HT-29 (cell line): ENCODE data around the gene PCYT1B. TPM values are rescaled to one million over a fixed set of nuclear protein-coding genes. Genes with fewer than 3 reads are reported as not detected.

Source experiments
- DNase-seq: peaks from one replicate; pipeline ENCODE4 v3.0.0-alpha.2; 2015; ENCODE audit warnings: low spot score
- small RNA-seq: library from RNA; depleted of rRNA; stranded (forward); fragments of <200 nt; gene quantifications from one replicate; pipeline ENCODE3, GENCODE V24; 2014
- total RNA-seq: library from RNA; depleted of rRNA; stranded (reverse); fragments of >200 nt; shearing (Covaris generic); gene quantifications from 2 replicates; pipeline ENCODE4 v1.2.3, GENCODE V29; 2014; rRNA removed

The PCYT1B gene
- total RNA-seq, 1 experiment from 2014 or later = not detected

- no peak for DNase-seq
Measured at GRCh38 chrX:24526616-24527015, 120.5 kb downstream of the PCYT1B start.

- no peak for DNase-seq
Measured at GRCh38 chrX:24525455-24525854, 121.7 kb downstream of the PCYT1B start.

- DNase-seq = no peak
Measured at GRCh38 chrX:24520472-24520871, 126.7 kb downstream of the PCYT1B start.

GRCh38 chrX:24515447-24515846 is 131.7 kb downstream of the PCYT1B start:
- DNase-seq = no peak

- no peak for DNase-seq
Measured at GRCh38 chrX:24513416-24513815, 133.7 kb downstream of the PCYT1B start.

GRCh38 chrX:24508375-24508774 is 138.8 kb downstream of the PCYT1B start:
- no peak for DNase-seq

Small RNA genes lying within 50 kb of the gene (small RNA-seq; reads per million reads assigned to genes)
- gene SNRPEP9 = not detected

Other genes starting within 250 kb of the PCYT1B start
- 2.0 and 2.1 TPM in 2 replicates for gene PDK3, start 182.1 kb downstream of the PCYT1B start, total RNA-seq
- 9.0 and 9.9 TPM in 2 replicates for gene POLA1, start 46.6 kb upstream of the PCYT1B start, total RNA-seq